HG03469 (cell line): ENCODE measurements around the gene POLK.
"Not testable (repeated sequence)": the region's sequence is repeated elsewhere in the genome, so short reads cannot be mapped to it uniquely, and the experiment has no call there.

ENCODE experiments used
- ATAC-seq: cut with Tn5 transposase; IDR thresholded peaks from one replicate; pipeline ENCODE4 v1.9.1; 2021; ENCODE audit warnings: mild to moderate bottlenecking, moderate library complexity, moderate number of reproducible peaks; ENCODE audit not compliant: unreplicated experiment

The POLK gene

DNA sequence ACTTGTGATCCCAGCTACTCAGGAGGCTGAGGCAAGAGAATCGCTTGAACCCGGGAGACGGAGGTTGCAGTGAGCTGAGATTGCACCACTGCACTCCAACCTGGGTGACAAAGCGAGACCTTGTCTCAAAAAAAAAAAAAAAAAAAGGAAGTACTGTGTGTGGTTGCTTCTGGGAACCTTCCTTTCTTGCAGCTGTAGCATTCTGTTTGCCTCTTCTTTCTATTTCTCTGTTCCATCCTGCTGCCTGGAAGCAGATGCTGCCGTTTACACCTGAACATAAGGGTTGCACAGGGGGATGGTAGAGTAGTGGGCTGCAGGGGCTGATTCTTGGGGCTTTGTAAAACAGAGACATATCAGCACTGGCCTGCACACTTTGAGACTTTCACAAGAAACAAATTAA, 95.7 kb downstream of the POLK start:
- not testable (repeated sequence) for ATAC-seq

GRCh38 chr5:75608870-75609269, 97.2 kb downstream of the POLK start:
- no peak for ATAC-seq

- ATAC-seq: no peak
Measured at GRCh38 chr5:75610201-75610600, 98.5 kb downstream of the POLK start.

- not testable (repeated sequence) for ATAC-seq
Measured at GRCh38 chr5:75610859-75611310, 99.2 kb downstream of the POLK start.

- ATAC-seq: no peak
Measured at GRCh38 chr5:75611311-75612225, 99.9 kb downstream of the POLK start, which contains the start of gene ANKDD1B. ANKDD1B (plus strand) TSS chr5:75611453; CDS start chr5:75611635, 182 bp downstream.

GRCh38 chr5:75612226-75612569, 100.5 kb downstream of the POLK start:
- no peak for ATAC-seq

DNA sequence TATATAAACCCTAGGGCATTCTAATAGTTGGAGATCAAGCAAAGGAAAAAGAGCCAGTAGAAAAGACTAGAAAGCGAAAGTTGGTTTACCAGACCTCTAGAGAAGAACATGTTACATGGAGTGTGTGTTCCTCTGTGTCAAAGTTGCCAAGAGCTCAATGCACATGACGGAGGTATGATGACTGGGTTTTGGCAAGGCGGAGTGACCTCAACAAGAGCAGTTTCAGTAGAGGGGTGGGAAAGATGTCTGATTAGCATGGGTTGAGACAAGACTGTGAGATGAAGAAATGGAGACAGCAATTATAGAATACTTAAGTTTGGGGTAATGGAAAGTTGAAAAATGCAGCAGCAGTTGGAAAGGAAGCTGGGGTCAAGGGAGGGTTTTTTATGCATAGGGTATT, 101.2 kb downstream of the POLK start:
- no peak for ATAC-seq

- ATAC-seq: no peak
Measured at GRCh38 chr5:75614176-75614575, 102.5 kb downstream of the POLK start.

DNA sequence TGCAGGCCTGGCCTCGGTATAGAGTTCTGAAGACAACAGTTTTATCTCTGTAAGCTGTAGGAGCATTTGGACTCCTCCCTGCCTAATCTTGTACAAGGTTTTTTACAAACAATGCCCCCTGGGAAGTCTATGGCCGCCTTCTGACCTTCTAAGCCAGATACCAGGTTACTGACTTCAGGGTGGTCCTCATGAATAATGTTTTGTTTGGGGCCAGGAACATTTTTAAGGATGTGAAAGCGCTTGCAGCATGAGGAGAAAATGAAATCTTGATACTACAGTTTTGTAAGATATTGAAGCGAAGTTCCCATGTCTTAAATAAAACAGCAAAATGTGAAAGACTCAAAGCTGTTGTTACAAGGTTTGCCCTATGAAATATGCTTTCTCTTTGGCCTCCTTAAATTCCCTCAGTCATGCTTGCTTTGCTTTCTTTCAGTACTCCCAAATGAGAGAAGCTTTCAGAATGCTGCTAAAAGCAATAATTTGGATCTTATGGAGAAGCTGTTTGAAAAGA, 104.7 kb downstream of the POLK start:
- no peak for ATAC-seq

- ATAC-seq: no peak
Measured at GRCh38 chr5:75616971-75617621, 105.4 kb downstream of the POLK start.

DNA sequence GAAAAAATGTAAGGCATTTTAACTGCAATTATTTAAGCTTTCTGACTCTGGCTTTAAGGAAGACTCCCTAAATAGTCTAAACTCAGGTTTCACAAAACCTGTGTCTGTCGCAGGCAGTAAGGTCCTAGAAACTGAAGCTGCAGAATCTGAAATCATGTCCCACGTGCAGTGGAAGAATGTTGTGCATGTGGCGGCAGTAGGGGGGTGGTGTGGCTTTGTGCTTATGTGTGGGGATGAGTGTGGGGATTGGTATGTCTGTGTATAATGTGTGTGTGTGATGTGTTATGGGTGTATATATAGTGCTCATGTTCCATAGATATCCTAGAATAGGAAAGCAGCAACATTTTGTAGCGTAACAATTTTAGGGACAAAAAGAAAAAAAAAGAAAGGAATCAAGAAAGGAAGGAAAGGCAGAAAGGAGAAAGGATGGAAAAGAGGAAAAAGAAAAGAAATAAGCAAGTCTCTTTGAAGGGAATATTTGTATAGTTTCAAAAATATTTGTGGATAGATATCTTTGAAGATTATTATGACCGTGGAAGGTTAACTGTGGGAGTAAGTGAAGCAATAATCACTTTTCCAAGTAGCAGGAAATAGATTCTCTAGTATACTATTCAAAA, 106.2 kb downstream of the POLK start:
- ATAC-seq: no peak

GRCh38 chr5:75620184-75620959, 108.7 kb downstream of the POLK start:
- ATAC-seq: no peak

DNA sequence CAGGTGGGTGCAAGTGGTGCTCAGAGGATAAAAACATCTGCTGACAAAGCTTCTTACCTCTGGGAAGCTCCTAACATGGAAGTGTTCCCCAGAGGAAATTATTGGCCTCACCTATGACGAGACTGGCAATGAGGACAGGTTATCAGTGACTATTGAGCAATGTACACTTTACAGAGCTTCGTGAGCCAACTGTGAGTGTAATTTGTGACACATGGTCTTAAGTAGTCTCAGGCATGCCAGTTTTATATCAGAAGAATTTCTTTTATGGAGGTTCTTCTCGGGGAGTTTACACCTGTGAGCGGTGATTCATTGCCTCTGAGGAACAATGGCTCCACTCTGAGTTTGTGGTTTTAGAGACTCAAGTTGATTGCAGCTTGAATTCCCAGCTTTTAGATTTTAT, 110.9 kb downstream of the POLK start:
- no peak for ATAC-seq

DNA sequence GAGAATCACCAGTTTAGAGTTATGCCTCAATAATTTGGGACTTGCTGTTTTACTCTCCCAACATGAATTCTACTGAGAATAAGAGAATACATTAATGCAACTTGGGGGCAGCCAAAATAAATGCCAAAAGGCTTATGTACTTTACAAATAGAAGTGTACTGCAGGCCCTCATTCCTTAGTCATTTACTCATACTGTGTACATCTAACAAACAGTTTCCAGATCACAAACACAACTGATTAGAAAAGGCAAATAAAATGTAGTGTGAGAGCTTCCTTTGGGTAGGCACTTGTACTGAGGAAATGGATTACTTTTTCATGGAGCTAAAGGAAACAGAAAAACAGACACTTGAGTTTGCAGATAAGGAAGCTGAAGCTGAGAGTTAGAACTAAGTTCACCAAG, 112.2 kb downstream of the POLK start:
- ATAC-seq: no peak

DNA sequence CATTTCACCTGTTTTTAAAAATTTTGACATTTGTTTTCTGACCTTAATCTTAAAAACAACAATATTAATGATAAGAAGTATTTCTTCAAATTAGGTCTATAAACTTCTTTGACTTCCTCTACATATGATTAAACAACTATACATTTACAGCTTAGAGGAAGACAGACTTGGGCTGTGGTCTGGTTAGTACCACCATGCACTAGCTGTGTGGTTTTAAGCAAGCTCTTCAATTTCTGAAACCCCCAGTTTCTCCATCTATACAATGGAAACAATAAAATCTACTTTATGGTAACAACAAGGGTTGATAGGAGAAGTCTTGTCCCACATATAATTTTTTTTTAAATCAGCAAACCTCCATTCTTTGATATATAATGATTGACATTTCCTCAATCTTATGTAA, 115.3 kb downstream of the POLK start:
- ATAC-seq: no peak

DNA sequence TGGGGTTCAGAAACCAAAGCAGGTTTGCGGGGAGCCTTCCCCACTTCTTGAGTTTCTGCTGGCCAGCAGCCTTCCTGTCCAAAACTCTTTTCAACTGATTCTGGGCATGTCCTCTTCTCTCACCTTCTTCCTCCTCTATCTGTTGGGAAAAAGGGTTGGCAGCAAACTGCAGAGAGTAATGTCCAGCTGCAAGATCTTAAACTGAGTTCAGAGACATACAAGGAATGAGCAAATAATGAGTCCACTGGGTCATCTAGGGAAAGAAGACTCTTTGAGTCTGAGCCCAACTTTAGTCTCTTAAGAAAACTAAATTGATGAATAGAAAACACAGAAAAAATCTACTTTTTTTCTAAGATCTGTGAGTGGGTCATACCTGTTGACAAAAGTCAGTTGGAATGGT, 116.1 kb downstream of the POLK start:
- ATAC-seq: no peak

GRCh38 chr5:75630875-75631274, 119.2 kb downstream of the POLK start:
- no peak for ATAC-seq

DNA sequence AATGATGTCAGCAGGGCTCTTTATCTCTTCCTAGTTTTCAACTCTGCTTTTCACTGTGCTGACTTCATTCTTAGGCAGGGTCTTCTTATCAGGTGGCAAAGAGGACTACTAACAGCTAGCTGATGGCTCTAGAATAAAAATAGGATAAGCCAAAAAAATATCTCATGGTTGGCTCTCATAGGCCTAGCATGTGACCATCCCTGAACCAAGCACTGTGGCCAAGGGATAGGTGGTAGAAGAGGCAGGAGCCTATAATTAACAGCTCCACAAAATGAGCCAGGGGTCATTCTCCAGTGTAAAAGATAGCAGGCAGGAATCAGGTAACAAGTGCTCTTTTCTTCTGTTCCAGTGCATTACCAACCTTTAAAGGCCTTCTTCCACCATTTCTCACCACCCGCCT, 120.6 kb downstream of the POLK start:
- ATAC-seq: no peak

DNA sequence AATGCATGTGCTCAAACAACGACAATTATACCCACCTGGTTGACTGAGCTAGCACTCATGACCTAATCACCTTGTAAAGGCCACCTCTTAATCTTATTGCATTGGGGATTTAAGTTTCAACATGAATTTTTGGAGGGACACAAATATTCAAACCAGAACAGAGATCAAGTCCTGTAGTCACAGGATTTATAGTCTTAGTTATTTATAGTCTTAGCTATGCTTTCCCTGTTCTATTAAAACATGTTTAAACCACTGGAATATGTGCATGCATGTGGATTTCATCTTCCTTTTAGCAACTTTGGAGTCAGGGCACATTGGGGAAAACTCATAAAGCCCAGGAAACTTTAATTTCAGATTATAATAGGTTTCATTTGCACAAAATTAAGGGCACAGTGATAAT, 126.3 kb downstream of the POLK start:
- ATAC-seq: no peak

- no peak for ATAC-seq
Measured at GRCh38 chr5:75639535-75640311, 128.0 kb downstream of the POLK start.
